Measurements from ENCODE around the gene RILPL1. TPM values are rescaled to one million over a fixed set of nuclear protein-coding genes. Genes with fewer than 3 reads are reported as not detected.

Gene RILPL1
- total and polyA plus RNA-seq, 9 of the 15 experiments (the other 6 are each of a cell fraction or from before 2014, with no cell fraction given) = 0.25 to 10.6 (median 8.6) TPM

DNA sequence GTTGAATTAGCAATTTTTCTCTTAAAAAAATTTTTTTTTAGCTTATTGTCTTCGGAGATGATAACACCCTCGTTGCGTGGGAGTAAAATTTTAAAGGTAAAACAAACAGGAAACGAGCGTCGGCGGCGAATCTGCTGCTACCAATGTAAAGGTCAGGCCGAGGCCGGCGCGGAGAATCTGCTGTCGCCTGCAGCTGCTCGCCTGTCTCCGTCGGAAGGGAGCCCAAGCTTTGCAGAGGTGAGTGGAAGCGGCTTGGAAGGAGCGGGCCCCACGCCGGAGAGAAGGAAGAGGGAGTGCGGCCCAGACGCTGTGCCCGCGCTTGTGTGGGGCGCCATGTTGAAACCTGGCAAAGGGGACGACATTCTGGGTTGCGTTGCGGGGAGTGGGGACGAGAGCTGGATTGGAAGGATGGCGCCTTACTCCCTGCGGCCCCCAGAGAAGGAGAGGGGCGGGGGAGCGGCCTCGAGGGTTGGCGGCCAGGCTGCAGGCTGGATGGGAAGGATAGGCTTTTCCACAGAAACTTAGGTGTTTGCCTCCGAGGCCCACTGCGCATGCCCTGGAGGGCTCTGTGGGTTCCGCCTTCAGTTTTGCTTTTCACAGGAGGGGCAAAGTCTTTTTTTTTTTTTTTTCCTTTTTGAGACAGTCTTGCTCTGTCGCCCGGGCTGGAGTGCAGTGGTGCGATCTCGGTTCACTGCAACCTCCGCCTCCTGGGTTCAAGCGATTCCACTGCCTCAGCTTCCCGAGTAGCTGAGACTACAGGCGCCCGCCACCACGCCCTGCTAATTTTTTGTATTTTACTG lies 75.3 kb downstream of the RILPL1 start, which contains the start of gene SNRNP35 (continued):
- TF ChIP-seq RREB1 (CRISPR knock-in tag; IDR thresholded peaks at IDR 0.05) (no peak), SMAD1 (IDR thresholded peaks at IDR 0.05; ENCODE audit: low read depth, low read length, partially characterized antibody) (peak; percentile 64), ZNF121 (CRISPR knock-in tag; conservative IDR thresholded peaks at IDR 0.05) (no peak), HDAC8 (tag; IDR thresholded peaks at IDR 0.05) (no peak), ZNF780A (CRISPR knock-in tag; IDR thresholded peaks at IDR 0.05) (no peak), KDM4B (IDR thresholded peaks at IDR 0.05; ENCODE audit: borderline replicate concordance in 2 of 2, low read depth in 1 of 2) (peak in 1 of 2 experiments; percentile 57; a peak in 1 of 4 replicates), SNIP1 (IDR thresholded peaks at IDR 0.05; ENCODE audit: low read depth) (no peak), ZNF324 (CRISPR knock-in tag; IDR thresholded peaks at IDR 0.05) (no peak), RBM17 (IDR thresholded peaks at IDR 0.05; ENCODE audit: borderline replicate concordance, low read depth, low read length) (no peak), SP1 (CRISPR knock-in tag; IDR thresholded peaks at IDR 0.05) (peak; percentile 62), ESRRB (CRISPR knock-in tag; IDR thresholded peaks at IDR 0.05; ENCODE audit: borderline replicate concordance) (no peak), TCF7 (IDR thresholded peaks at IDR 0.05; ENCODE audit: borderline replicate concordance) (no peak), SMAD2 (IDR thresholded peaks at IDR 0.05; ENCODE audit: low read depth, low read length) (no peak), ATF3 (IDR thresholded peaks at IDR 0.05) (no peak), ATF3 (CRISPR knock-in tag; conservative IDR thresholded peaks at IDR 0.05) (peak; percentile 66; the same call in 1 of the 2 replicates)
- TF ChIP-seq, protein P1, sequence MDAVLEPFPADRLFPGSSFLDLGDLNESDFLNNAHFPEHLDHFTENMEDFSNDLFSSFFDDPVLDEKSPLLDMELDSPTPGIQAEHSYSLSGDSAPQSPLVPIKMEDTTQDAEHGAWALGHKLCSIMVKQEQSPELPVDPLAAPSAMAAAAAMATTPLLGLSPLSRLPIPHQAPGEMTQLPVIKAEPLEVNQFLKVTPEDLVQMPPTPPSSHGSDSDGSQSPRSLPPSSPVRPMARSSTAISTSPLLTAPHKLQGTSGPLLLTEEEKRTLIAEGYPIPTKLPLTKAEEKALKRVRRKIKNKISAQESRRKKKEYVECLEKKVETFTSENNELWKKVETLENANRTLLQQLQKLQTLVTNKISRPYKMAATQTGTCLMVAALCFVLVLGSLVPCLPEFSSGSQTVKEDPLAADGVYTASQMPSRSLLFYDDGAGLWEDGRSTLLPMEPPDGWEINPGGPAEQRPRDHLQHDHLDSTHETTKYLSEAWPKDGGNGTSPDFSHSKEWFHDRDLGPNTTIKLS (IDR thresholded peaks at IDR 0.05; ENCODE audit: borderline replicate concordance, low read depth) = peak; percentile 70; the same call in 1 of the 2 replicates
- TF ChIP-seq, protein P2, sequence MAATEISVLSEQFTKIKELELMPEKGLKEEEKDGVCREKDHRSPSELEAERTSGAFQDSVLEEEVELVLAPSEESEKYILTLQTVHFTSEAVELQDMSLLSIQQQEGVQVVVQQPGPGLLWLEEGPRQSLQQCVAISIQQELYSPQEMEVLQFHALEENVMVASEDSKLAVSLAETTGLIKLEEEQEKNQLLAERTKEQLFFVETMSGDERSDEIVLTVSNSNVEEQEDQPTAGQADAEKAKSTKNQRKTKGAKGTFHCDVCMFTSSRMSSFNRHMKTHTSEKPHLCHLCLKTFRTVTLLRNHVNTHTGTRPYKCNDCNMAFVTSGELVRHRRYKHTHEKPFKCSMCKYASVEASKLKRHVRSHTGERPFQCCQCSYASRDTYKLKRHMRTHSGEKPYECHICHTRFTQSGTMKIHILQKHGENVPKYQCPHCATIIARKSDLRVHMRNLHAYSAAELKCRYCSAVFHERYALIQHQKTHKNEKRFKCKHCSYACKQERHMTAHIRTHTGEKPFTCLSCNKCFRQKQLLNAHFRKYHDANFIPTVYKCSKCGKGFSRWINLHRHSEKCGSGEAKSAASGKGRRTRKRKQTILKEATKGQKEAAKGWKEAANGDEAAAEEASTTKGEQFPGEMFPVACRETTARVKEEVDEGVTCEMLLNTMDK (IDR thresholded peaks at IDR 0.05; ENCODE audit: borderline replicate concordance, insufficient read depth, low read depth, low read length, poor library complexity, severe bottlenecking) = no peak

Measured in K562 (cell line).